RWPE2 (cell line): Measurements from ENCODE around the gene TLE3.

Experiments used
- ATAC-seq: fragments of 200-7000 bp; cut with Tn5 transposase; 3 replicates; pipeline ENCODE4 v1.9.1; 2021; ENCODE audit warnings: low read depth
- DNase-seq: peaks from one replicate; pipeline ENCODE4 v3.0.0-alpha.2; 2020; ENCODE audit warnings: low spot score
- H3K27ac ChIP-seq: fragments of 450-650 bp; 2 replicates; pipeline ENCODE4 v1.5.1; 2017; ENCODE audit warnings: mild to moderate bottlenecking; ENCODE audit not compliant: poor library complexity, severe bottlenecking
- H3K27me3 ChIP-seq: fragments of 250-450 bp; sonication (Bioruptor Pico); 2 replicates; pipeline ENCODE4 v1.5.1; 2021; ENCODE audit warnings: mild to moderate bottlenecking, moderate library complexity; ENCODE audit not compliant: insufficient read depth, poor library complexity, severe bottlenecking
- H3K36me3 ChIP-seq: fragments of 250-450 bp; sonication (Bioruptor Pico); 2 replicates; pipeline ENCODE4 v1.5.1; 2020; ENCODE audit warnings: low read depth, mild to moderate bottlenecking, moderate library complexity
- H3K4me1 ChIP-seq: fragments of 250-450 bp; sonication (Bioruptor Pico); 2 replicates; pipeline ENCODE4 v1.5.1; 2021; ENCODE audit warnings: mild to moderate bottlenecking, moderate library complexity; ENCODE audit not compliant: insufficient read depth, poor library complexity, severe bottlenecking
- H3K4me3 ChIP-seq: fragments of 250-450 bp; sonication (Bioruptor Pico); 2 replicates; pipeline ENCODE4 v1.5.1; 2021; ENCODE audit warnings: mild to moderate bottlenecking, moderate library complexity; ENCODE audit not compliant: severe bottlenecking
- H3K9me3 ChIP-seq: fragments of 250-450 bp; sonication (Bioruptor Pico); 2 replicates; pipeline ENCODE4 v1.5.1; 2021; ENCODE audit warnings: mild to moderate bottlenecking, moderate library complexity; ENCODE audit not compliant: severe bottlenecking
- CTCF ChIP-seq: fragments of 450-650 bp; IDR thresholded peaks from one replicate; pipeline ENCODE4 v1.5.1; 2017; ENCODE audit warnings: mild to moderate bottlenecking, moderate library complexity; ENCODE audit not compliant: poor library complexity, severe bottlenecking

Gene TLE3

GRCh38 chr15:70023064-70023768, 74.5 kb downstream of the TLE3 start:
- H3K4me1 ChIP-seq = peaks cover 20% of the 10 kb centered on the region

GRCh38 chr15:70020229-70020628, 77.5 kb downstream of the TLE3 start:
- no peak for DNase-seq
- Histone ChIP-seq H3K4me3 (no peak overlapping the region), H3K4me1 (peaks cover 20% of the 10 kb centered on the region), H3K36me3 (no peaks in the 10 kb centered on the region), H3K27me3 (no peaks in the 10 kb centered on the region), H3K27ac (no peak overlapping the region), H3K9me3 (no peaks in the 10 kb centered on the region)
- TF ChIP-seq CTCF = no peak
- ATAC-seq = no peak

More at GRCh38 chr15:70023064-70023768, 74.5 kb downstream of the TLE3 start:
- peak overlapping the region; percentile 68 for H3K27ac ChIP-seq
- ATAC-seq (peak; percentile 88), DNase-seq (no peak)
- H3K4me3 ChIP-seq = no peak overlapping the region
- no peaks in the 10 kb centered on the region for H3K36me3 ChIP-seq
- H3K27me3 ChIP-seq = no peaks in the 10 kb centered on the region
- H3K9me3 ChIP-seq = no peaks in the 10 kb centered on the region
- TF ChIP-seq CTCF = no peak

GRCh38 chr15:70018646-70019600, 78.8 kb downstream of the TLE3 start:
- no peak for TF ChIP-seq CTCF

GRCh38 chr15:70017801-70018200, 79.9 kb downstream of the TLE3 start:
- TF ChIP-seq CTCF = no peak
- H3K4me3 ChIP-seq = no peak overlapping the region
- DNase-seq (no peak), ATAC-seq (no peak)
- no peaks in the 10 kb centered on the region for H3K27me3 ChIP-seq
- H3K9me3 ChIP-seq = no peaks in the 10 kb centered on the region
- no peaks in the 10 kb centered on the region for H3K36me3 ChIP-seq
- H3K4me1 ChIP-seq = peaks cover 3% of the 10 kb centered on the region
- H3K27ac ChIP-seq = no peak overlapping the region

More at GRCh38 chr15:70018646-70019600, 78.8 kb downstream of the TLE3 start:
- ATAC-seq (no peak), DNase-seq (no peak)
- H3K4me3 ChIP-seq = no peak overlapping the region
- H3K9me3 ChIP-seq = no peaks in the 10 kb centered on the region
- H3K36me3 ChIP-seq = no peaks in the 10 kb centered on the region
- no peaks in the 10 kb centered on the region for H3K27me3 ChIP-seq
- no peak overlapping the region for H3K27ac ChIP-seq
- H3K4me1 ChIP-seq = peaks cover 14% of the 10 kb centered on the region
